ENCODE results near the gene RETSAT.
"Not testable (repeated sequence)": the region's sequence is repeated elsewhere in the genome, so short reads cannot be mapped to it uniquely, and the experiment has no call there.

RETSAT gene

GRCh38 chr2:85354286-85355072, at the start of gene RETSAT, which contains the start of gene ELMOD3:
TSS of gene RETSAT (minus strand) at chr2:85354528. CDS start at chr2:85354507, 21 bp downstream.
TSS of gene ELMOD3 (plus strand) at chr2:85354769. CDS start at chr2:85357199, 2,430 bp downstream.
- DNase-seq (ENCODE audit: low read depth in 2 of 2), result peak; percentile 93 to 94

- no peak for DNase-seq (ENCODE audit: low read depth in 2 of 2)
Observed at GRCh38 chr2:85401844-85402243, 47.5 kb upstream of the RETSAT start.

GRCh38 chr2:85401464-85401805, 47.1 kb upstream of the RETSAT start:
- no peak for DNase-seq (ENCODE audit: low read depth in 2 of 2)

GRCh38 chr2:85400541-85401463, 46.5 kb upstream of the RETSAT start:
- no peak for DNase-seq (ENCODE audit: low read depth in 2 of 2)

GRCh38 chr2:85400023-85400422, 45.7 kb upstream of the RETSAT start:
- DNase-seq (ENCODE audit: low read depth in 2 of 2), result no peak

- DNase-seq (ENCODE audit: low read depth in 2 of 2), result no peak
Observed at GRCh38 chr2:85399183-85399455, 44.8 kb upstream of the RETSAT start.

- no peak for DNase-seq (ENCODE audit: low read depth in 2 of 2)
Observed at GRCh38 chr2:85398426-85399182, 44.3 kb upstream of the RETSAT start.

- DNase-seq (ENCODE audit: low read depth in 2 of 2), result no peak
Observed at GRCh38 chr2:85397925-85398331, 43.6 kb upstream of the RETSAT start.

GRCh38 chr2:85396531-85397470, 42.5 kb upstream of the RETSAT start:
- DNase-seq (ENCODE audit: low read depth in 2 of 2), result no peak

- DNase-seq (ENCODE audit: low read depth in 2 of 2), result no peak
Observed at GRCh38 chr2:85395912-85396475, 41.7 kb upstream of the RETSAT start.

GRCh38 chr2:85394976-85395375, 40.6 kb upstream of the RETSAT start:
- DNase-seq (ENCODE audit: low read depth in 2 of 2), result no peak

GRCh38 chr2:85394261-85394681, 39.9 kb upstream of the RETSAT start:
- DNase-seq (ENCODE audit: low read depth in 2 of 2), result no peak

GRCh38 chr2:85393836-85394235, 39.5 kb upstream of the RETSAT start:
- no peak for DNase-seq (ENCODE audit: low read depth in 2 of 2)

GRCh38 chr2:85390941-85391669, 36.8 kb upstream of the RETSAT start:
- DNase-seq (ENCODE audit: low read depth in 2 of 2), result peak; percentile 49

- no peak for DNase-seq (ENCODE audit: low read depth in 2 of 2)
Observed at GRCh38 chr2:85388878-85389538, 34.7 kb upstream of the RETSAT start.

- no peak for DNase-seq (ENCODE audit: low read depth in 2 of 2)
Observed at GRCh38 chr2:85387754-85388153, 33.4 kb upstream of the RETSAT start.

- DNase-seq (ENCODE audit: low read depth in 2 of 2), result no peak
Observed at GRCh38 chr2:85385746-85386145, 31.4 kb upstream of the RETSAT start.

GRCh38 chr2:85383850-85384249, 29.5 kb upstream of the RETSAT start:
- DNase-seq (ENCODE audit: low read depth in 2 of 2), result no peak

- not testable (repeated sequence) for DNase-seq (ENCODE audit: low read depth in 2 of 2)
Observed at GRCh38 chr2:85383151-85383550, 28.8 kb upstream of the RETSAT start.

All from stimulated activated CD8-positive, alpha-beta memory T cell treated with anti-CD3 and anti-CD28 coated beads, Interleukin-15, amount 100 ng/mL, for 48 hours (primary cell).